ENCODE data around the gene JHY.

DNA sequence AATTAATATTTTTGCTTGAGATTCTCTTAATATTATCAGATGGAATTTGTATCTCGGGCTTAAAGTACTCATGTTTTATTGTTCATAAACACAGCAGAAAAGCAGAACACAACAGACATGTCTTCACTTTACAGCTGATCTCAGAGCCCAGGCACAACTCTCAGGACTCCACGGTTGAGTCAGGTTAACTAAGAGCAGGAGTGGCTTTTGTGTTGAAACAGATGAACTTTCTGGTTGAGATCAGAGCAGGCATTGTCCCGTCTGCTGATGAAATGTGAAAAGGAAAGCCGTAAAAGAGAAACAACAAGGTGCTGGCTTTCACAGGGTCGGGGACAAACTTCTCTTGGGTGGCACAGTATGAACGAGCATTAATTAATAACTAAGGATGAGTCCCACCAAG lies 49.0 kb downstream of the JHY start:
- TF ChIP-seq, protein P1, sequence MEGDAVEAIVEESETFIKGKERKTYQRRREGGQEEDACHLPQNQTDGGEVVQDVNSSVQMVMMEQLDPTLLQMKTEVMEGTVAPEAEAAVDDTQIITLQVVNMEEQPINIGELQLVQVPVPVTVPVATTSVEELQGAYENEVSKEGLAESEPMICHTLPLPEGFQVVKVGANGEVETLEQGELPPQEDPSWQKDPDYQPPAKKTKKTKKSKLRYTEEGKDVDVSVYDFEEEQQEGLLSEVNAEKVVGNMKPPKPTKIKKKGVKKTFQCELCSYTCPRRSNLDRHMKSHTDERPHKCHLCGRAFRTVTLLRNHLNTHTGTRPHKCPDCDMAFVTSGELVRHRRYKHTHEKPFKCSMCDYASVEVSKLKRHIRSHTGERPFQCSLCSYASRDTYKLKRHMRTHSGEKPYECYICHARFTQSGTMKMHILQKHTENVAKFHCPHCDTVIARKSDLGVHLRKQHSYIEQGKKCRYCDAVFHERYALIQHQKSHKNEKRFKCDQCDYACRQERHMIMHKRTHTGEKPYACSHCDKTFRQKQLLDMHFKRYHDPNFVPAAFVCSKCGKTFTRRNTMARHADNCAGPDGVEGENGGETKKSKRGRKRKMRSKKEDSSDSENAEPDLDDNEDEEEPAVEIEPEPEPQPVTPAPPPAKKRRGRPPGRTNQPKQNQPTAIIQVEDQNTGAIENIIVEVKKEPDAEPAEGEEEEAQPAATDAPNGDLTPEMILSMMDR (IDR thresholded peaks at IDR 0.05): no peak
- TF ChIP-seq POLR2A (IDR thresholded peaks at IDR 0.05) (no peak), EP300 (IDR thresholded peaks at IDR 0.05) (no peak)
